NCI-H128 (cell line): Measurements from ENCODE around the gene ING4.
A peak's percentile ranks its signal among the peaks of the same experiment; 100 is the strongest.

Source experiments
- DNase-seq: peaks from one replicate; lab custom pipeline; 2025; ENCODE audit not compliant: unreplicated experiment; lab: John Stamatoyannopoulos, UW

Gene ING4

DNA sequence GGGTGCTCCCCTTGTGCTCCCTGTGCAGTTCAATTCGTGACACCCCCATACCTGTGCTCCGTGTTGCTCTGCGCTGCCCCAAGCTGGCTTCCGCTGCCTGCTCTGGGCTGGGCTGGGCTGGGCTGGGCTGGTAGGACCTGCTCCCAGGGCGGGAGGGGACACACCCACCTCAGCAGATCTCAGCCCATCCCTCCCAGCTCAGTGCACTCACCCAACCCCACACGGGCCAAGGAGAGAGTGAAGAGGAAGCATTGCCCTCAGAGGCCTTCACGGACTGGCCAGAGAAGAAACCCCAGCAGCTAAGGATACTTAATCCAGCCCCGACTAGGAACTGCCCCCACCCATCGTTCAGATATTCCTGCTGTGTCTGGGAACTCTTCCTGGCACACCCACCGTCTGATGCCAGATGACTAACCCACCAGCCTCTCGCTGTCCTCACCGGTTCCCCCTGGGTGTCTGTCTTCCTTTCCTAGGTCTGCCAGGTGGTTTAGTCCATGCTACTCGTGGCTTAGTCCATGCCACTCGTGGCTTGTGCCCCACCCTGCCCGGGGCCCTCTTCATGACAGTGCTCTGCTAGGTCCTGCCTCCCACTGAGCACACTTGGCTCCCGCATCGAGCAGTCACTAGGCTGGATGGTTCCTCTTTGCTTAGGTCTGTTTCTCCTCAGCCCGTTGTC, 26.9 kb downstream of the ING4 start, which contains the start of gene LPAR5:
LPAR5 (minus strand) TSS at position 104 of the 676 bp plus-strand sequence. CDS start 14,711 bp downstream, outside the sequence.
- DNase-seq, result no peak

DNA sequence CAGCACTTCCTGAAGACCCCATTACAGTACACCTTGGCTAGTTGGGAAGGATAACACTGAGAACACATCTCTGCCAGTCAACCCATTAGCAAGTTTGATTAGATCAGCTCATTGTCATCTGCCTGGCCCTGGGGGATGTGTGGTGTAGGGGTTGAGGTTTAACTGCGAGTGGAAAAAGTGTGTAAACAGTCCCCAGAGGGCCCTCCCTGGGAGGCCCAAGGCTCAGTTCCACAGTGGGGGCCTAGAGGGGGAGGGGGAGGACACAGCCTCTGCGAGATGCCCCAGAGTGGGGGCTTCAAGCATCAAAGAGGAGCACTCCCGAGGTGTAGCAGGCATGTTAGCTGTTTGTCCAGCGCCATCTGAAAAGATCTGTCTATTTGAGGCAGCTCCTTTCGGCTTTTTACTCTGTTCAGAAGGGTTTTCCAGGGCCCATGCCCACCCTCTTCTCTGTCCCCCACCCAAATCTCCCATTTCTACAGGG, 27.5 kb downstream of the ING4 start:
- no peak for DNase-seq

DNA sequence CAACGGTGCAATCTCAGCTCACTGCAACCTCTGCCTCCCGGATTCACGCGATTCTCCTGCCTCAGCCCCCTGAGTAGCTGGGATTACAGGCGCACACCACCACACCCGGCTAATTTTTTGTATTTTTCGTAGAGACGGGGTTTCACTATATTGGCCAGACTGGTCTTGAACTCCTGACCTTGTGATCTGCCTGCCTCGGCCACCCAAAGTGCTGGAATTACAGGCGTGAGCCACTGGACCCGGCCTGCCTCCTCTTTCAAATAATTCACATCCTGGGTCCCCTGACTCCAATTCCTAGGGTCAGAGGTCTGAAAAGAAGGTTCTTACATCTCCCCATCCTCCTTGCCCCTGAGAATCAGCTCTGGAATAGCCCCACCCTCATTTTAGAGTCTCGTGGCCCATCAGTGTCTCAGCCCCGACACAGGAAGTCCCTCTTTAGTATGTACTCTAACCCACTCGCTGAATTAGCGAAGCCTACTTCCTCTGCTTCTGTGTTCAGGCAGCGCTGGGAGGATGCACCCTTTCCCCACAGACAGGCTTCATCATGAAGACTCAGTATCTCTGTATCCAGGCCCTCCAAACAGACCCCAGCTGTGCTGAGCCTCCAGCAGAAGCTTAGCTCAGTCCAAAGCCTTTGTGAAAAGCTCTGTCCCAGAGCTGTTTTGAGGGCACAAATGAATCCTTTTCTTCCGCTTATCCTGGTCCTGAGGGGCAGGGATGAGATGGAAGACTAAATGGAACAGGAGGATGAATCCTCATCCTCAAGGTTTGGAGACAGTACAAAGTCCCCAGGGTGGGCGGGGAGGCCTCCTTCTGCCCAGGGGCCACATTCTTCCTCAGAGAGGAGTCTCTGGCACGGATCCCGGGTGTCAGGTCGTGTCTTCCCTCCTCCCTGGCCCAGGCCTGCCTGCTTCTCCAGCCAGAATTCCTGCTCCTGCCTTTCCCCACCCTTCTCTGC, 30.6 kb downstream of the ING4 start:
- DNase-seq, result no peak

DNA sequence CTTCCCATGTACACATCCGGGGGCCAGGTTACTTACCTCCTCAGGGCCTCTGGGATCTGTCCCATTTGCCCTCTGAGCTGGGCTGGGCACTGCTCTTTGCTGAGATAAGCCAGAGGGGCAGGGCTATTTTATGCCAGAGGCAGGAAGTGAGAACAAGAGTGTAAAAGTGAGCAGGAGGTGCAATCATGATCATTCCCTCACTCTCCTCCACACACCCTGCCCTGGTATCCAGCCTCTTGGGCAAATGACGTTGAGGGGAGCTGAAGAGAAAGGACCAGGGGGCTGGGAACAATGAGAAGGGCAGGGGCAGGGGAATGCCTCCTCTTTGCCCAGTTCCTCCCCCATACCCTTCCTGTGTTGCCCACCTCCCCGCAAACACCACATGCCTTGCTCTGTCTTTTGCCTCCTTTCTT, 31.4 kb downstream of the ING4 start:
- DNase-seq, result no peak

DNA sequence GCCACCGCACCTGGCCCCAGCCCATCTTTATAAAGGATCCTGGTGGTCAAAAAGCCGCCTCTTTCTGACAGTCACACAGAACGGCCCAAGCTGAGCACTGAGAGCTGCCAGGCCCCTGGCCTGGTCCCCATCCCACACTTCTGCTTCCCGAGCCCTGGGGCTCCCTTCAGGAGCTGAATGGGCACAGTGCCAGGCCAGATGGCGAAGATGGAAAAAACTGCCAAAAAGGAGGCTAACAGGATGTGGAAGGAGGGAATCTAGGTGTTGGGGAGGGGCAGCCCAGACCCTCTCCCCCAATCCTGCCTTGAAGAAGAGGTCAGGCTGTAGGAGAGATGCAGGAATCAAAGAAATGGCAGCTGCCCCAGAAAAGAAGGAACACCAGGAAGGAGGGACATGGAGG, 32.2 kb downstream of the ING4 start:
- no peak for DNase-seq

DNA sequence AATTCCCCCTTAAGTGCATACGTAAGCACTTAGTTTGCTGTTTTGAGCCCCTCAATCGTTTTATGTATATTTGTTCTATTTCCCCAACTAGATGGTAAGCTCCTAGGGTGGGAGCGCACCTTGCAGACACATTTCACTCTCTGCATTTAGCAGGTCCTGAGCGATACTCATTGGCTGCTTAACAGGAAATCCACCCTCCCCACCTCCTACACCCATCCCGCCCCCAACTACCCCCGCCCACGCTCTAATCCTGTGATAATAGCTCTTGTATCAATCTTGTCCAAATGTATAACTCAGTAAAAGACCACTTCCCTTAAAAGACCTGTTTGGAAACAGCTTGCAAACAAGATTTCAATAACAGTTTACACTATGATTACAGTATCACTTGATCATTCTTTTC, 35.3 kb downstream of the ING4 start:
- DNase-seq, result no peak

DNA sequence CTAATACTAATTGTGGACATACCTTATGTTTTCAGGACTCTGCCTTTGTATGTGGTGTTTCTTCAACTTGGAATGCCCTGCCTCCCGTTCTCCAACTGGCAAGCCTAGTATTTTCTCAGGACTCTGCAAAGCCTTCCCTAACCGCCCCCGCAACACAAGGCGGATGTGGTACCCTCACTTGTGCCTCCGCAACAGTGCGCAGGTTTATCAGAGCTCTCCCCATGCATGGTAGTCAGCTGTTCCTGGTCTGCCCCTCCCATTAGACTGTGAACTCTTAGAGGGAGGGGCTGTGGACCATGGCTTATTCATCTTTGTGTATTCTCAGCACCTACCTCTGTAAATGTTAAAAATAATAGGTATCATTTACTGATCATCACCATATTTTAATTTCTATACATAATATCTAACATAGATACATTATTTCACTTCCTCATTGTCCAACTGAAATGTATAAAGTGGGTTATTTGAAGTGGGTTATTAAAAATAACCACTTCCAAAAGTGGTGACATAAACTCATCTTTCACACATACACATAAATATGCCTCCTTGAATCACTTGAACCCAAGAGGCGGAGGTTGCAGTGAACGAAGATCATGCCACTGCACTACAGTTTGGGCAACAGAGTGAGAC, 36.1 kb downstream of the ING4 start:
- no peak for DNase-seq

DNA sequence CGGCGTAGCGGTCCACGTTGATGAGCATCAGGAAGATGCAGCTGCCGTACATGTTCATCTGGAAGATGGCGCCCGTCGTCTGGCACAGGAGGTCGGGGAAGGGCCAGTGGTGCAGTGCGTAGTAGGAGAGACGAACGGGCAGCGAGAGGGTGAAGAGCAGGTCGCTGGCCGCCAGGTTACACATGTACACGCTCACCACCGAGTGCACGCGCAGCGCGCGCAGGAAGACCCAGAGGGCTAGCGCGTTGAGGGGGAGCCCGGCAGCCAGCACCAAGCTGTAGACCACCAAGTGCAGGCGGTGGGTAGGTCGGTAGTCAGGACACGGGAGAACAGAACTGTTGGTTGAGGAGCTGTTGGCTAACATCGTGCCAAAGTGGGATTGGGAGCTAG, 42.0 kb downstream of the ING4 start:
- DNase-seq, result no peak

DNA sequence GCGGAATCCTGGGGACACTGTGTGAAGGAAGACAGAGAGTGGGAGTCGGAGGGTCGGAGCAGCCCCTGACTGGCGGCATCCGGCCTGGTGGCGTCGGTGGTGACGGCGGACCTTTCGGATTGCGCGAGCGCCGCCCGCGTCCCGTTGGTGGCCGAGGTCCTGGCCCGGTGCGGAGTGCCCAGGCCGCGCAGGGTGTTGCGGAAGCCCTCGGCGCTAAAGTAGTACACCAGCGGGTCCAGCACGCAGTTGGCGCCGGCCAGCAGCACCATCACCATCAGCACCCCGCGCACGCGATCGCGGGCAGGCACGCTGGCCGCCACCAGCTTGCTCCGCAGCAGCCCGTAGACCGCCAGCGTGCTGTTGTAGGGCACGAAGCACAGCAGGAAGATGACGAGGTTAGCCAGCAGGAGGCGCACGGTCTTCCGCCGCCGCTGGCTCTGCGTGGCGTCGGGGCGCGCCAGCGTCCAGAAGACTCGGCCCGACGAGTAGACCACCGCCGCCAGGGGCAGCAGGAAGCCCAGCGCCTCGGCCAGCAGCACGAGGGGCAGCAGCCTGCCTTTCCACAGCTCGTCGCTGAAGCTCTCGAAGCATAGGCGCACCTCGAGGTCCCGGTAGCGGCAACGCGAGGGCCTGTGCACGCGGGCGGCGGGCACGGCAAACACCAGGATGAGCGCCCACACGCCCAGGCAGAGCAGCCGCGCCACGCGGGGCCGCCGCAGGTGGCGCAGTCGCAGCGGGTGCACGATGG, 42.6 kb downstream of the ING4 start:
- no peak for DNase-seq

DNA sequence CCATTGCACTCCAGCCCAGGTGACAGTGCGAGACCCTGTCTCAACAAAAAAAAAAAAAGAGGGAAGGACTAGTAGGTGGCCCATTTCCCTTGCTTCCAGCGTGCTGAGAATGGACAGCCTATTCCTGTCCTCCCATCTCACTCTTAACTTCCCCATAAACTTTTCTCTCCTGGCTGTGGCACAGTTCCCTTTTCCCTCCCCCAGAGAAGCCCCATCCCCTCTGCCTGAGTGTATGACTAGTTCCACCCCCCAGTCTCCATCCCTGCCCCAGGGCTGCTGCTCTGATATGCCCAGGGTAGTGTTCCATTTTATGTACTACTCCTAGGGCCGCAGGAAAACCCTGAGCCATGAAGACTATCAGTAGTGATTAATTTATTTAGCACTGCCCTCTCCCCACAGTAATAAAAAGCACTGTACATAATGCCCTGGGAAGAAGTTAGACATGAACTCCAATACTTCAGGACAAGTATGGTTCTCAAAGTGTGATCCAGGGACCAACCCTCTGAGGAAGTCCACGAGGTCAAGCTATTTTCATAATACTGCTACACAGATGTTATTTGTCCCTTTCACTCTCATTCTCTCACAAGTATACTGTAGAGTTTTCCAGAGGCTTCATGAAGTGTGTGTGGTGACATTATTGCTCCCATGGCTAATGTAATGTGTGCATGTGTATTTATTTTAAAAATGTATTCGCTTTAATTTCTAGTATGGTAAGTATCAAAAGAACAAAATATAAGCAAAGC, 44.3 kb downstream of the ING4 start:
- no peak for DNase-seq

DNA sequence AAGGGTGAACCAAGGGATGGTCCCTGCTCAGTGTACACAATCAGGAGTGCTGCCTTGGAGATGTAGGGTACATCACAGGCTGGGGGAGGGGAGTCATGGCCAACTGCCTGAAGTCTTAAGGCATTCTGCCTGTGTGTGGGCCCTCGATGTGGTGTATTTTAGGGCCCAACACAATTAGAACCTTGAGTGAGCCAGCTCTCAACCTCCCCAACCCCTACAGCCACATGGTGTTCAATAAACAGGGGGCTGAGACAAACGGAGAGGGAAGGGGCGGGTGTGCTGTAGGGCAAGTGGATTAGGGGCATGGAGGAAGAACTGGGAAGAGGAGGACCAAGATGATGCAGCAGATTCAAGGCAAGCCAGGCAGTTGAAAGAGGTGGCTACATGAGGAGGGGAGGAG, 47.1 kb downstream of the ING4 start:
- no peak for DNase-seq

DNA sequence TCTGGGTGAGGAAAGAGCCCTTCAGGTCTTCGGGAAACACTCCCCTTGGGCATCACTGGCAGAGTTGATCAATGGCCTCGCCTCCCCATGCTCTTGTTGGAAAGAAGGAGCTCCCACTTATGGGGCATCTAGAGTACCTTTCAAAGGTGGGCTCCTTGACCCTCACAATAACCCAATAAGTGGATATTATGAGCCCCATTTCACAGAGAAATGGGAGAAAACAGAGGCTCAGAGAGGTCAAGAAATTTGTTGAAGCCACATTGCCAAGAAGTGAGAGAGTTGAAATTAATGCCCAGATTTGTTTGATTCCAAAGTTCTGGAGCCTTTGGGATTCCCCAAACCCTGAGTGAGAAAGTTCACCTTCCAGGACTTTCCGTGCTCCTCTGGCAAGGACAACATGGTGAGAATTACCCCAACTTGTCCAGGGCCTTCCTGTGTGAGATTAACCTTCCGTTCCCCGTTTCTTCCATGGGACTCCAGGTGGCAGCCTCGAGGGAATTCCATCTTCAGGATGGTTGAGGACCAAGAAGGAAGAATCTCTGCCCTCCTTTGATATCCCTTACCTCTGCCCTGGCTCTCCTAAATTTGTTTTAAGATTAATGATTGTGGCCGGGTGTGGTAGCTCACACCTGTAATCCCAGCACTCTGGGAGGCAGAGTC, 48.3 kb downstream of the ING4 start:
- no peak for DNase-seq

DNA sequence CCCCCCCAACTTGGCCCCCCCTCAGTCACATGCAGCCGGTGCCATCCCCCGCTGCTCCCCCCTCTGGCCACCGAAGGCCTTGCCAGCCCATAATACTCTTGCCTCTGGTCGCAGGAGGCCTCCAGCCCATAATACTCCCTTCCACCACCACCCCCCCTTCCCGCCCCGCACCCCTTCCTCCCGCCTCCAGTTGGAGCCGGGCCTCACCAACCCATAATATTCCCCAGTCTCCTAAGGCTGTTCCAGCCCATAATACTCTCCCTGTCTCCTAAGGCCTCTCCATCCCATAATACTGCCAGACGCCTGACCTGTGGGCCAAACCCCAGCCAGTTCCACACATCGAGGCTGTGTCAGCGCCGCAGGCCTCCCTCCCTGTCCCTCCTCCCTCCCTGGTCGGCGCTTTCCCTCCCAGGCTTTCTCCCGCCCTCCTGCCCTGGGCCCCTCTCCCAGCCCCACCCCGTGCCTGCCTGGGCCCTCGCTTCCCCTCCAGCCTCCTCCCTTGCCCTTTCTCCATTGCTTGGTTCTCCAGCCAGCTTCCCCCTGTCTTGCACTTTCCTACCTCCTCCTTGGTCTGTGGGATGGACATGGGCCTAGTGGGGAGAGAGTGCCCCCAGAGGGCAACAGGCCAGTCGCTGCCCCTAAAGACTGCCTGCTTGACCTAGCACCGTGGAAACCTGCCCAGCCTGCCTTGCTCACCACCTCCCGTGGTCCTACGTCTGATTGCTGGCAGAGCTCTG, 49.0 kb downstream of the ING4 start:
- peak; percentile 87 for DNase-seq

DNA sequence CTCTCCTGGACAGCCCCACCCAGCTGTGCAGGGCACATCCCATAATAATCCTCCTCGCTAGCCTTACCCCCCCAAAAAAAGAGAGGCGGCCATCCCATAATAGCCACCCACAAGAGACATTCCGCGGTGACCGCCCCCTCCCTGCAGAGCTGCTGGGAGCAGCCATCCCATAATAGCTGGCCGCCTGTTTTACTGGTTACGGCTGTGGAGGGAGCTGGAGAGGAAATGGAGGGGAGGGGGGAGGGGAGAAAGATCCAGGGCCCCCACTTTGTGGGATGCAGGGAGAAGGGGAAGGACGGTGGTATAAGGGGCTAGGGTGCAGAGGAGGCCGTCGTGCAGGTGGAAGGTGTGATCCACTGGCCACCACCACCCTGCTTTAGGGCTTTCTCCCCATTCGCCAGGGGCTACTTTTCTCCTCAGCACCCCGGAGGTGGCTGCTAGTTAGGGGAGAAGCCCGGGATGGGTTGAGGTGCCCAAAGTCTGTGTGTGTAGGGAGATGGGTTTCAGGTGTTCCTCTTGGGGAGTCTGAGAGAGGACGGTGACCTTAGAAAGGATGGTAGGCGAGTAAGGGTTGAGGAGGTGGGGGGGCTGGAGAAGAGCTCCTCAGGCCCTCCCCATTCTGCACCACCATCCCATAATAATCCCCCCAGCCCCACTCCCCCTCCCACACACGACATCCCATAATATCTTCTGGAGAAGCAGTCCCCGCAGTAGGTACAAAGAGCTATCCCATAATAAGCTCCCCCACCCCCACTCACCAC, 49.7 kb downstream of the ING4 start:
- DNase-seq, result peak; percentile 88

DNA sequence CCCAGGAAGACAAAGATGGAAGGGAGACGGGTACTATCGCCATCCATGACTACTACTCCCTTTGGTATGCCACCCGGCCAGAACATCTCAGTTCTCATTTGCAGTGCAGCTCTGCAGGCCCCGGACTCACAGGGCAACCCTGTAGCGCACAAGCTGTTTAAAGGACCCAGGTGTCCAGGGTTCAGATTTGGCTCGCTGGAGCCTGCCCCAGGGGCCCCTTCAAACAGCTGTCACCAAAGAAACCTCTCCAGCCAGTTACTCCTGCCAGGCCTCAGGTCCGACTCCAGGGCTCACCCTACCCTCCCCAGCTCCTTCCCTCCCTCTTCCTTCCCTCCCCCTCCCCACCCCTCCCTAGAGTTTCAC, 50.3 kb downstream of the ING4 start:
- DNase-seq, result no peak

DNA sequence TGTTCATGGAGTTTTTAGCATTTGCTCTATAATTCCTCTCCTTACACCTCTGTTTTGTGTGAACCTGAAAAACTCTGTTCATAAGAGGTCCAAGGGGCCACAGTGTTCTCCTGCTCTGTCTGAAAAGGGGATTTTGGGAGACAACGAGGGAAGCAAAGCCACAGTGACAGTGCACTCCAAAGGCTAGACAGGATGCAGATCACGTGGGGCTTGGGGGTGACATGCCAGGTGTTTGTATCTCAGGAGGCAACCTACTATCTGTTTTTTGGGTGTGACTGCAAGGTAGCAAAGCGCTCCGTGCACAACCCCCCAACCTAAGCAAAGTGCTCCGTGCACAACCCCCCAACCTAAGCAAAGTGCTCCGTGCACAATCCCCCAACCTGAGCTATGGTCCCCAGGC, 50.7 kb downstream of the ING4 start:
- DNase-seq, result no peak

DNA sequence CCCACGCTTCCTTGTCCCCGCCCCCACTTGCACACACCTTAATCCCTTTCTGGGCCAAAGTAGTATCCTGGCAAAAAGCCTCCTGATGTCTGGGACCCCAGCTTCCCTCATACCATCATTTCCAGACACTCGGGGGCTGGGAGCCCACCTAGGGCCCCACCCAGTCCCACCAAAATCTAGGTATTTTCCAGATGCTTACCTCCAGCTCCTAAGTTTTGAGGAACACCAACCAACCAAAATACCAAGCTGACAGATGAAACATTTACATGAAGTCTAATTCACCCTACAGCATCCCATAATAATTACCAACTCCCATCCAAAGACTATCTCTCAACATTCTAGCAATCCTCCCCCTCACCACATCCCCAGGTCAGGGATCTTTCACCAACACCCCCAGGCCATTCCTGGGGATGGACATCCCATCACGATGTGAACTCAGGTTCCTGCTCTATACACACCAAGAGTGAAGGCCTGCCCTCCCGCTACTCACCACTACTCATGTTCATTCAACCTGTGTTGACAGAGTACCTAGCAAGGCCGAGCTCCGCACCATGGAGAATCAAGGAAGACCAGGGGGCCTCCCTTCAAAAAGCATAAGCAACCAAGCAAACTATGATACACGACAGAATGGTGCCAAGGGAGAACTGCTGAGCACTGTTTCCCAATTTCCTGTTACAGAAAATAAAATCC, 54.2 kb downstream of the ING4 start:
- DNase-seq, result no peak
